ENCODE data around the gene PLA2G2D.

The PLA2G2D gene

DNA sequence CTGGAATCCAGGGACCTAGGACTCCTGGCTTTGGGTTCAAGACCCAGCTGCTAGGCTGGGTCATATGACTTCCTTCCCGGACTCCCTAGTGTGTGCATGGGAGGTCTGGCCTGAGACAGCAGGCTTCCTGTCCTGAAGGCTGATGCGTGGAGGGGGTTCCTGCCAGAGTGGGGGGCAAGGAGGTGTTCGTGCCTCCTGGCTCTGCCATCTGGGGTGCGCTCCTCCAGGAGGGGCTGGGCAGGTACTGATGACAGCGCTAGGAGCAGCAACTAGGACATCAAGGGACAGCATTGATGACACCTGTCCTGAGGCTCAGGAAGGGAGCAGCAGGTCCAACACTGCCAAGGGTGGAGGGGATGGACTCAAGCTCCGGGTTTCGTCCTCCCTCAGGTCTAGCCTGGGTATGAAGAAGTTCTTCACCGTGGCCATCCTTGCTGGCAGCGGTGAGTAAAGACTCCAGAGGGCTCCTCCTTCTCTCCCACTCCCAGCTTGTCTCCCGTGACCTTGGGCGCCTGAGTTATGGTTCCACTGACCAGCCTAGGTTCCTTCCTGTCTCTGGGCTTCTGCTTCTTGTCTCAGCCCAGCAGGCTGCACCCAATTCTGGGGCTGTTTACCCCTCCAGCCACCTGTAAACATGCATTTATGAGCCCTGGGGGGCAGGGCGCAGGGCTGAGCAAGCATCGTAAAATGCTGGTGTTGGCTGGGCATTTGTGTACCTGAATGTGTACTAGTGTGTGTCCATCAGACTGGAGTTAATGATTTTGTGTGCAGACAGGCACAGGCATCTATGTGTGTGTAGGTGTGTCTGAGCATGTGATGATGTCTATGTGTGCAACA lies 20.7 kb upstream of the PLA2G2D start (continued):
- TF ChIP-seq, protein P1, sequence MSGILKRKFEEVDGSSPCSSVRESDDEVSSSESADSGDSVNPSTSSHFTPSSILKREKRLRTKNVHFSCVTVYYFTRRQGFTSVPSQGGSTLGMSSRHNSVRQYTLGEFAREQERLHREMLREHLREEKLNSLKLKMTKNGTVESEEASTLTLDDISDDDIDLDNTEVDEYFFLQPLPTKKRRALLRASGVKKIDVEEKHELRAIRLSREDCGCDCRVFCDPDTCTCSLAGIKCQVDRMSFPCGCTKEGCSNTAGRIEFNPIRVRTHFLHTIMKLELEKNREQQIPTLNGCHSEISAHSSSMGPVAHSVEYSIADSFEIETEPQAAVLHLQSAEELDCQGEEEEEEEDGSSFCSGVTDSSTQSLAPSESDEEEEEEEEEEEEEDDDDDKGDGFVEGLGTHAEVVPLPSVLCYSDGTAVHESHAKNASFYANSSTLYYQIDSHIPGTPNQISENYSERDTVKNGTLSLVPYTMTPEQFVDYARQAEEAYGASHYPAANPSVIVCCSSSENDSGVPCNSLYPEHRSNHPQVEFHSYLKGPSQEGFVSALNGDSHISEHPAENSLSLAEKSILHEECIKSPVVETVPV (CRISPR knock-in tag; IDR thresholded peaks at IDR 0.05): no peak
- TF ChIP-seq ZNF565 (CRISPR knock-in tag; conservative IDR thresholded peaks at IDR 0.05; ENCODE audit: low read depth): no peak
- no peak for TF ChIP-seq RARB (CRISPR knock-in tag; IDR thresholded peaks at IDR 0.05)
- no peak for TF ChIP-seq OSR1 (CRISPR knock-in tag; IDR thresholded peaks at IDR 0.05)

DNA sequence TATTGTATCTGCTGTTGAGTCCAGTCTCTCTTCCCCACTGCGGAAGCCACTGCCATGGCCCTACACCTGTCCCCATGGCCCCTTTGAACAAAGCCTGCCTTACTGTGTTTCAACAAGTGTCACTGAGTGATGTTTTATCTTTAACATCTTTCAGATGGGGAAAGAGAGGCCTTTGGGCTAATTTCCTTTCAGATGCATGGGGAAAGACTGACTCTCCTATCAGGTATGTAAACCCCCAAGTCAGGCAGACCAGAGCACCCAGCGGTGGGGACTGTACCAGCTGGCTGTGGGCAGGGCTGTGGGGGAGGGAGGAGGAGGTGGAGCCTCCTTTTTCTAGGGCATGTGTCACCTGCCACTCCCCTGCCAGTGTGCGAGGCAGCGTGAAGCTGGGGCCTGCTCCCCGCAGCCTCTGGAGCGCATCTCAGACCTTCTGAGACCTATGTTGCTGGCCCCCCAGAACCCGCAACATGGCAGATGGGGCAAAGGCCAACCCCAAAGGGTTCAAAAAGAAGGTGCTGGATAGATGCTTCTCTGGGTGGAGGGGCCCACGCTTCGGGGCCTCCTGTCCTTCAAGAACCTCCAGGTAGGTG lies 19.7 kb upstream of the PLA2G2D start, which contains the start of gene PLA2G2F:
TSS of gene PLA2G2F (plus strand) at position 363 of the 590 bp plus-strand sequence. CDS start at position 468, 105 bp downstream.
- no peak for ATAC-seq
- TF ChIP-seq, protein P2, sequence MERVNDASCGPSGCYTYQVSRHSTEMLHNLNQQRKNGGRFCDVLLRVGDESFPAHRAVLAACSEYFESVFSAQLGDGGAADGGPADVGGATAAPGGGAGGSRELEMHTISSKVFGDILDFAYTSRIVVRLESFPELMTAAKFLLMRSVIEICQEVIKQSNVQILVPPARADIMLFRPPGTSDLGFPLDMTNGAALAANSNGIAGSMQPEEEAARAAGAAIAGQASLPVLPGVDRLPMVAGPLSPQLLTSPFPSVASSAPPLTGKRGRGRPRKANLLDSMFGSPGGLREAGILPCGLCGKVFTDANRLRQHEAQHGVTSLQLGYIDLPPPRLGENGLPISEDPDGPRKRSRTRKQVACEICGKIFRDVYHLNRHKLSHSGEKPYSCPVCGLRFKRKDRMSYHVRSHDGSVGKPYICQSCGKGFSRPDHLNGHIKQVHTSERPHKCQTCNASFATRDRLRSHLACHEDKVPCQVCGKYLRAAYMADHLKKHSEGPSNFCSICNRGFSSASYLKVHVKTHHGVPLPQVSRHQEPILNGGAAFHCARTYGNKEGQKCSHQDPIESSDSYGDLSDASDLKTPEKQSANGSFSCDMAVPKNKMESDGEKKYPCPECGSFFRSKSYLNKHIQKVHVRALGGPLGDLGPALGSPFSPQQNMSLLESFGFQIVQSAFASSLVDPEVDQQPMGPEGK (CRISPR knock-in tag; IDR thresholded peaks at IDR 0.05; ENCODE audit: borderline replicate concordance): no peak
- TF ChIP-seq, protein P1 (CRISPR knock-in tag; IDR thresholded peaks at IDR 0.05): no peak
- no peak for TF ChIP-seq ZC3H10 (CRISPR knock-in tag; IDR thresholded peaks at IDR 0.05)
- no peak for TF ChIP-seq RARB (CRISPR knock-in tag; IDR thresholded peaks at IDR 0.05)
- TF ChIP-seq OSR1 (CRISPR knock-in tag; IDR thresholded peaks at IDR 0.05): no peak
- TF ChIP-seq, protein P3, sequence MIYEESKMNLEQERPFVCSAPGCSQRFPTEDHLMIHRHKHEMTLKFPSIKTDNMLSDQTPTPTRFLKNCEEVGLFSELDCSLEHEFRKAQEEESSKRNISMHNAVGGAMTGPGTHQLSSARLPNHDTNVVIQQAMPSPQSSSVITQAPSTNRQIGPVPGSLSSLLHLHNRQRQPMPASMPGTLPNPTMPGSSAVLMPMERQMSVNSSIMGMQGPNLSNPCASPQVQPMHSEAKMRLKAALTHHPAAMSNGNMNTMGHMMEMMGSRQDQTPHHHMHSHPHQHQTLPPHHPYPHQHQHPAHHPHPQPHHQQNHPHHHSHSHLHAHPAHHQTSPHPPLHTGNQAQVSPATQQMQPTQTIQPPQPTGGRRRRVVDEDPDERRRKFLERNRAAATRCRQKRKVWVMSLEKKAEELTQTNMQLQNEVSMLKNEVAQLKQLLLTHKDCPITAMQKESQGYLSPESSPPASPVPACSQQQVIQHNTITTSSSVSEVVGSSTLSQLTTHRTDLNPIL (CRISPR knock-in tag; IDR thresholded peaks at IDR 0.05; ENCODE audit: low read depth): no peak
- TF ChIP-seq ZNF565 (CRISPR knock-in tag; conservative IDR thresholded peaks at IDR 0.05; ENCODE audit: low read depth): no peak
- TF ChIP-seq TOX (CRISPR knock-in tag; IDR thresholded peaks at IDR 0.05; ENCODE audit: borderline replicate concordance): no peak
- no peak for TF ChIP-seq GLIS3 (CRISPR knock-in tag; IDR thresholded peaks at IDR 0.05)
- TF ChIP-seq TCF4 (CRISPR knock-in tag; IDR thresholded peaks at IDR 0.05; ENCODE audit: borderline replicate concordance): no peak

DNA sequence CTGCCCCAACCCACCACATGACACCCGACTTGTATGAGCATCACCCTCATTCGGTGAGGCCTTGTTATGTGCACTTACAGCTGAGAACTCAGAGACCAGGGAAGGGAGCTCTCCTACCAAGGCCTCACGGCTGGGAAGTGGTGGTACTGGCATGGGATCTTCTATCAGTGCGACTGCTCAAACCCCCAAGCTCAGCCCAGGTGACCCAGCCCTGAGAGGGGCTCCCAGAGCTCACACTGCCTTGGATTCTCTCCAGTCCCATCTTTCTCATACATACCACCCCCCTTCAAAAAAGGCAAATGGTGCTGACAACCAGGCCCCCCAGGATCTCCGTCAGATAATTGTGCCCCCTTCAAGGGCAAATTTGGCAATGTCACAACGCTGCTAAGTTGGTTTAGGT lies 19.0 kb upstream of the PLA2G2D start:
- TF ChIP-seq ZC3H10 (CRISPR knock-in tag; IDR thresholded peaks at IDR 0.05): no peak
- TF ChIP-seq PPARA (CRISPR knock-in tag; IDR thresholded peaks at IDR 0.05; ENCODE audit: borderline replicate concordance): no peak
- TF ChIP-seq ZNF70 (CRISPR knock-in tag; IDR thresholded peaks at IDR 0.05): no peak
- TF ChIP-seq, protein P3 (CRISPR knock-in tag; IDR thresholded peaks at IDR 0.05; ENCODE audit: low read depth): no peak
- no peak for TF ChIP-seq ZFP30 (CRISPR knock-in tag; IDR thresholded peaks at IDR 0.05)
- TF ChIP-seq GLIS3 (CRISPR knock-in tag; IDR thresholded peaks at IDR 0.05): no peak
- TF ChIP-seq, protein P4, sequence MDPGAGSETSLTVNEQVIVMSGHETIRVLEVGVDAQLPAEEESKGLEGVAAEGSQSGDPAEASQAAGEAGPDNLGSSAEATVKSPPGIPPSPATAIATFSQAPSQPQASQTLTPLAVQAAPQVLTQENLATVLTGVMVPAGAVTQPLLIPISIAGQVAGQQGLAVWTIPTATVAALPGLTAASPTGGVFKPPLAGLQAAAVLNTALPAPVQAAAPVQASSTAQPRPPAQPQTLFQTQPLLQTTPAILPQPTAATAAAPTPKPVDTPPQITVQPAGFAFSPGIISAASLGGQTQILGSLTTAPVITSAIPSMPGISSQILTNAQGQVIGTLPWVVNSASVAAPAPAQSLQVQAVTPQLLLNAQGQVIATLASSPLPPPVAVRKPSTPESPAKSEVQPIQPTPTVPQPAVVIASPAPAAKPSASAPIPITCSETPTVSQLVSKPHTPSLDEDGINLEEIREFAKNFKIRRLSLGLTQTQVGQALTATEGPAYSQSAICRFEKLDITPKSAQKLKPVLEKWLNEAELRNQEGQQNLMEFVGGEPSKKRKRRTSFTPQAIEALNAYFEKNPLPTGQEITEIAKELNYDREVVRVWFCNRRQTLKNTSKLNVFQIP (CRISPR knock-in tag; IDR thresholded peaks at IDR 0.05; ENCODE audit: borderline replicate concordance, low read depth): no peak
- no peak for ATAC-seq

DNA sequence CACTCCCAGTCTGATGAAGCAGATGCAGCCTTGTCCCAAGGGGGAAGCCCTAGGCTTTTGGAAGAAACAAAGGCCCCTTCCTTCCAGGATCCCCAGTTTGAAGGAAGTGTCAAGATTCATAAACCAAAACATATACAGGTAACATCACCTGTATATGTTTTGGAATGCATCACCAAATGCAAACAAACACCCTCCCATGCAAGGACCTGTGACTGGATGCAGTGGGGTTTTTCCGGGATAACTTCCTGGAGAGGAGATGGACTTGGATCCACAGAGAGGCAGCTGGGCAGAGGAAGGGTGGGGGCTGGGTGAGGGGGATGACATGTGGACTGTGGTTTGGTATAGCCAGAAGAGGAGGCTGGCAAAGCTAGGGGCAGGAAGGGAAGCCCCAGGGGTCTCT lies 18.3 kb upstream of the PLA2G2D start:
- ATAC-seq: no peak
- TF ChIP-seq, protein P3 (CRISPR knock-in tag; IDR thresholded peaks at IDR 0.05; ENCODE audit: low read depth): no peak
- no peak for TF ChIP-seq ZFP3 (CRISPR knock-in tag; IDR thresholded peaks at IDR 0.05)
- TF ChIP-seq, protein P4 (CRISPR knock-in tag; IDR thresholded peaks at IDR 0.05; ENCODE audit: borderline replicate concordance, low read depth): no peak
